Measurements from ENCODE around the gene GABBR2.

Gene GABBR2

DNA sequence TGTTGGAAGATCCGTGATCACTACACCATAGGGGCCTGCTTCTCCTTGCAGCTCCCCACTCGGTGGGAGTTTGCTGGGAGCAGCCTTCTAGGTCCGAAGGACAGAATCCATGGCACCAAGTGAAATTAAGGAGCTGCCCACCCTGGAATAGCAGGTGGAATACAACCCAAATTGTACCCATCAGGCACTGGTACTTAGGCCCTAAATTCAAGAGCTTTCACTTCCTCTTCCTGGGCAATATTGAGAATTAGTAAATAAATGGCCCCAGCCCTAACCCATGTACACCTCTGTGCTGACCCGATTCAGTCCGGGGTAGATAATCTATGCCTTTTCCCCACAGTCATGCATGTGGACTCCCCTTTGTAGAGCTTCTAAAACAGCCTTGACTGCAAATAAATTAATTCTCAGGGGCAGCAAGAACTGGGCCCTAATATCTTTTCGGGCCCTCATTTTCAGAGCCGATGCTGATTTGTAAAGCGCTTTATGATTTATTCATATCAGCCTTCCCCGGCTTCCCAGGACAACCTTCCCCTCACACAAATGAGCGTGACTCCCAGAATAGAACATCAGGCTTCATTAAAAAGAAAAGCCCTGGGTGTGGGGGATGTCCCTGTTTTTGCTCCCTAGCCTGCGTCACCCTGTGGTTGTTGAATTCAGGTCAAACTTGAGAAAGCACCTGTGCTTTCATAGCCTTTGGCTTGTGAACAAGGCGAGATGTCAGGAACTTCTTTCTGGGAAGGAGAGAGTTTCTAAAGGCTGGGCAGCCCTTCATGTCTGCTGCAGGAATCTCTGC is 327.2 kb downstream of the GABBR2 start:
- no peaks in the 10 kb centered on the region for H3K9me3 ChIP-seq (ENCODE audit: control insufficient read depth, low read length)
- H3K4me1 ChIP-seq (ENCODE audit: control insufficient read depth, insufficient read depth, low read length): peaks cover 8% of the 10 kb centered on the region
- DNase-seq (ENCODE audit: low read depth): no peak
- no peaks in the 10 kb centered on the region for H3K36me3 ChIP-seq (ENCODE audit: control insufficient read depth, insufficient read depth, low read length, severe bottlenecking)
- no peak overlapping the region for H3K9ac ChIP-seq (ENCODE audit: low read length)
- no peaks in the 10 kb centered on the region for H3K27me3 ChIP-seq (replicated peaks; ENCODE audit: control insufficient read depth, insufficient read depth, low read length)
- H3K4me3 ChIP-seq (ENCODE audit: low read length): no peak overlapping the region

DNA sequence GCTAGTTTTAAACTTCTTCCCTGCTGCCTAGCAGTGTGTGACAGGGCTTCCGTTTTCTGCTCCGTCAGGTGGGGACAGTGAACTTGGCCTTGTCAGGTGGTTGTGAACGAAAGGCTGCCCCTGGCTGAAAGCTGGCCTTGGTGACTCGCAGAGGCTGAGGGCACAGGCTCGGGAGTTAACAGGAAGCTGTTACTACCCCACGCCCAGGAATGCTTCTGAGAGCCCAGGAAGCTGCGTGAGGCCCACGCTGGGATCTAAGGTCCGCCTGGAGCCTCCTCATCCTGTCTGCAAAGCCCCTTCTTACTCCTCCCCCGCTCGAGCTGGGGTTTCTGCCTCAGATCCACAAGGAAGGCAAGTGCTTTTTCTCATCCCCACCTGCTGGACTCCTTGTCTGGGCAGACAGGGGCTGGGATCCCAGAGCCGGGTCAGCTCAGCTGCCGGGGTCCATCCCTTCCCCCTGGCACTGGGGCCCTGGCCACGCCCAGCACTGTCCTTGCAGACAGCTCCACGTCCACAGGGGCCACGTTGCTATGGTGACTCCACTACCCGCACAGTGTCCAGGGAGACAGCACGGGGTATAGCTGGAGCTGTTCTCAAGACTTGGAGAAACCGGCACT is 328.6 kb downstream of the GABBR2 start:
- H3K9me3 ChIP-seq (ENCODE audit: control insufficient read depth, low read length): no peaks in the 10 kb centered on the region
- H3K4me1 ChIP-seq (ENCODE audit: control insufficient read depth, insufficient read depth, low read length): peaks cover 8% of the 10 kb centered on the region
- no peak overlapping the region for H3K9ac ChIP-seq (ENCODE audit: low read length)
- no peaks in the 10 kb centered on the region for H3K36me3 ChIP-seq (ENCODE audit: control insufficient read depth, insufficient read depth, low read length, severe bottlenecking)
- no peaks in the 10 kb centered on the region for H3K27me3 ChIP-seq (replicated peaks; ENCODE audit: control insufficient read depth, insufficient read depth, low read length)
- no peak overlapping the region for H3K4me3 ChIP-seq (ENCODE audit: low read length)
- peak; percentile 53 for DNase-seq (ENCODE audit: low read depth)

DNA sequence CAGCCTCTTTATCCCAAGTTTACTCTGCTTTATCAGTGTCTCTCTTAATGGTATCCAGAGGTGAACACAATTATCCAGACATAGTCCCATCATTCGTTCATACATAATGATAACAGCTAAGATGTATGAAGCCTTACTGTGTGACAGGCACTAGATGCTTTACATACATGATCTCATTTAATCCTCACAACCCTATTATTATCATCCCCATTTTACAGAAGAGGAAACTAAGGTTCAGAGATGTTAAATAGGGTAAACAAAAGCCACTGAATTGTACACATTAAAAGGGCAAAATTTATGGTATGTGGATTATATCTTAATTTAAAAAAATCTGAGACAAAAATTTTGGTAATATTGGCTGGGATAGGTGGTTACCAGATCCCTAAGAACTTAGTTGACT is 329.2 kb downstream of the GABBR2 start:
- Histone ChIP-seq H3K4me1 (ENCODE audit: control insufficient read depth, insufficient read depth, low read length) (peaks cover 14% of the 10 kb centered on the region), H3K36me3 (ENCODE audit: control insufficient read depth, insufficient read depth, low read length, severe bottlenecking) (no peaks in the 10 kb centered on the region), H3K4me3 (ENCODE audit: low read length) (no peak overlapping the region), H3K9ac (ENCODE audit: low read length) (no peak overlapping the region), H3K27me3 (replicated peaks; ENCODE audit: control insufficient read depth, insufficient read depth, low read length) (no peaks in the 10 kb centered on the region), H3K9me3 (ENCODE audit: control insufficient read depth, low read length) (no peaks in the 10 kb centered on the region)
- DNase-seq (ENCODE audit: low read depth): no peak

DNA sequence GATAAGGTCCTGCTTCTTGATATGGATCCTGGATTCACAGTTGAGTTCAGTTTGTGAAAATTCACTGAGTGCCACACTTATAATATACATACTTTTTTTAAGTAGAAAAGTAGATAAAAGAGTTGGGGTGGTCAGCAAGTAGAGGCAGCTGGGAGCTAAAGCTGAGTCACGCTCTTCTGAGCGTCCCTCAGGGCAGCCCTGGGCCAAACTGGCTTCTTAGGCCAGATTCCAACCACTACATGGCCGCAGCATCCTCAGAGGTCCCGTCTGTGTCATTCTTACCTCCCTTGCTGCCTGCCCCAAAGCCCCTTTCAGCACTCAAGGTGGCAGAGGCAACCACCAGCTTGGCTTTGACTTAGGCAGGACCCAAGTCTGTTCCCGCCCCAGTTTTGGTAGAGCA is 329.9 kb downstream of the GABBR2 start:
- no peak overlapping the region for H3K4me3 ChIP-seq (ENCODE audit: low read length)
- no peak for DNase-seq (ENCODE audit: low read depth)
- no peaks in the 10 kb centered on the region for H3K36me3 ChIP-seq (ENCODE audit: control insufficient read depth, insufficient read depth, low read length, severe bottlenecking)
- peaks cover 22% of the 10 kb centered on the region for H3K4me1 ChIP-seq (ENCODE audit: control insufficient read depth, insufficient read depth, low read length)
- no peaks in the 10 kb centered on the region for H3K27me3 ChIP-seq (replicated peaks; ENCODE audit: control insufficient read depth, insufficient read depth, low read length)
- no peaks in the 10 kb centered on the region for H3K9me3 ChIP-seq (ENCODE audit: control insufficient read depth, low read length)
- H3K9ac ChIP-seq (ENCODE audit: low read length): no peak overlapping the region

DNA sequence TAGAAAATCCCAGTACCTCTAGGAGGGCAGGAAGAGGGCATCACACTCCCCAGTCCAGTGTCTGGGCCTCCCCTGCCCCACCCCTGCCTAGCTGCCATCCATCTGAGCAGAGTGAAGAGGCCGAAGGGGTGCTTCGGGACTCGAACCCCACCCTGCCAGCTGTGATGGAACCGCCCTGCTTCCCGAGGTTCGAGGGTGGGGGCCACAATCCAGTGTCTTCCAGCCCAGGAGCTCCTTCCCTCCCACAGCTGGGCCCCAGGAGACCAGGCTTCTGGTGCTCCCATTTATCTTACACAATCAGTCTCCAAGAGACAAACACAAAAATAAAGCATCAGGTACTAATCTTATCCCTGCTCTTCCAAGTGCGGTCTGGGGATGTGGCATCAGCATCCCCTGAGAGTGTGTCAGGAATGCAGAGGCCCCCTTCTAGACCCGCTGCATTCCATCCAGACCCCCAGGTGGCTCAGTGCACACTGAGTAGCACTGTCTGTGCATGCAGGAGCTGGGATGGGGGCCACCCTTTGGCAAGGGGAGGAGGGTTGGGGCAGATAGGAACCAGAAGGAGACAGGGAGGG is 330.4 kb downstream of the GABBR2 start:
- Histone ChIP-seq H3K9me3 (ENCODE audit: control insufficient read depth, low read length) (no peaks in the 10 kb centered on the region), H3K36me3 (ENCODE audit: control insufficient read depth, insufficient read depth, low read length, severe bottlenecking) (no peaks in the 10 kb centered on the region)

DNA sequence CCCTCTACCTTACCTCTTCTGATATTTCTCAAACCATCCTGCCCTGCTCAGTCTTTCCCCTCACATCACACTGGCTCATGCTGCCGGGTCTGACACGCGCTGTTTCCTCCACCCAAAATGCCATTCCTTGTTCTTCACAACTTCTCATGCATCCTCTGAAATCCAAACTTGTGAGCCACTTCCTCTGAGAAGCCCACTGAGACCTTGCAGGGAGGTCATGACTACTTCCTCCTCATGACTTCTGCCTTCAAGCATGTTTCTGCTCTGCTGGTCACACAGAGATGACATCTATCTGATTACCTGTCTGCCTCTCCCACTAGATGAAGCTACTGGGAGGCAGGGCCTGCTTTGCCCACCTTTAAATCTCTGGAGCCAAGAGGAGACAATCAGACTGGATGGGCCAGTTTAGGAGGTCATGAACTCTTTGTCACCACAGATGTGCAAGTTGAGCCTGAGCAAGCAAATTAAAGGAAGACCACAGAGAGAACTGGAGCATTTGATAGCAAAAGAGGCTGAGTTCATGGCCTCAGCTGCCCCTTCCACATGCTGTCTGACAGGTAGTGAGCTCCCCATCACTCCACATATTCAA is 333.5 kb downstream of the GABBR2 start:
- H3K4me1 ChIP-seq (ENCODE audit: control insufficient read depth, insufficient read depth, low read length): peaks cover 25% of the 10 kb centered on the region
- no peak overlapping the region for H3K9ac ChIP-seq (ENCODE audit: low read length)
- no peaks in the 10 kb centered on the region for H3K9me3 ChIP-seq (ENCODE audit: control insufficient read depth, low read length)
- no peaks in the 10 kb centered on the region for H3K27me3 ChIP-seq (replicated peaks; ENCODE audit: control insufficient read depth, insufficient read depth, low read length)
- no peaks in the 10 kb centered on the region for H3K36me3 ChIP-seq (ENCODE audit: control insufficient read depth, insufficient read depth, low read length, severe bottlenecking)
- peak; percentile 36 for DNase-seq (ENCODE audit: low read depth)
- H3K4me3 ChIP-seq (ENCODE audit: low read length): no peak overlapping the region

More for the DNA sequence above, 330.4 kb downstream of the GABBR2 start:
- Histone ChIP-seq H3K4me1 (ENCODE audit: control insufficient read depth, insufficient read depth, low read length) (peaks cover 27% of the 10 kb centered on the region), H3K27me3 (replicated peaks; ENCODE audit: control insufficient read depth, insufficient read depth, low read length) (no peaks in the 10 kb centered on the region), H3K9ac (ENCODE audit: low read length) (no peak overlapping the region), H3K4me3 (ENCODE audit: low read length) (no peak overlapping the region)
- no peak for DNase-seq (ENCODE audit: low read depth)

DNA sequence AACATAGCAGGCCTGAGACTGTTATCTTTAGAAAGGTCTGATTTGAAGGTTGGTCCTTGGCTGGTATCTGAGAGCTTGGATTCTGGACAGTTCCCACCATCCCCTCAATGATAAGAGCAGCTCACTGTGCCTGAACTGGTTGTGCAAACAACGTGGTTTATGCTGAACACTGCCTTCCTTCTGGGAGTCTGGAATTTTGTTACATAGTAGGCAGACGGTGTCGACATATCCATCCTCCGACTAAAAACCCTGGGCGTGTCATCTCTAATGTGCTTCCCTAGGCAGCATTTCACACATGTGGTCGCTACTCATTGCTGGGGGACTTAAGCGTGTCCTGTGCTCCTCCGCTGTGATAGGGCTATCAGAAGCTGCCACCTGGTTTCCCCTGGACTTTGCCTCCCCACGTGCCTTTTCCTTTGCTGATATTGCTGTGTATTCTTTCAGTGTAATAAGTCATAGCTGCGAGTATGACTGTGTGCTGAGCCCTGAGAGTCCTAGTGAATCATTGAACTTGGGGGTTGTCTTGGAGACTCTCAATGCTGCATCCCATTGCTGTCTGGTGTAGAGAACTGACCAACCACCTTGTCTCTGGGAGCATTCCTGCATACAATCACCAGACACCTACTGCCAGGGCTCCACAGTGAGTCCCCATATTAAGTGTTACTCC is 334.2 kb downstream of the GABBR2 start:
- H3K9me3 ChIP-seq (ENCODE audit: control insufficient read depth, low read length): no peaks in the 10 kb centered on the region
- H3K4me1 ChIP-seq (ENCODE audit: control insufficient read depth, insufficient read depth, low read length): peaks cover 21% of the 10 kb centered on the region
- no peaks in the 10 kb centered on the region for H3K36me3 ChIP-seq (ENCODE audit: control insufficient read depth, insufficient read depth, low read length, severe bottlenecking)
- H3K9ac ChIP-seq (ENCODE audit: low read length): no peak overlapping the region
- peak; percentile 46 for DNase-seq (ENCODE audit: low read depth)
- H3K27me3 ChIP-seq (replicated peaks; ENCODE audit: control insufficient read depth, insufficient read depth, low read length): no peaks in the 10 kb centered on the region
- H3K4me3 ChIP-seq (ENCODE audit: low read length): no peak overlapping the region

DNA sequence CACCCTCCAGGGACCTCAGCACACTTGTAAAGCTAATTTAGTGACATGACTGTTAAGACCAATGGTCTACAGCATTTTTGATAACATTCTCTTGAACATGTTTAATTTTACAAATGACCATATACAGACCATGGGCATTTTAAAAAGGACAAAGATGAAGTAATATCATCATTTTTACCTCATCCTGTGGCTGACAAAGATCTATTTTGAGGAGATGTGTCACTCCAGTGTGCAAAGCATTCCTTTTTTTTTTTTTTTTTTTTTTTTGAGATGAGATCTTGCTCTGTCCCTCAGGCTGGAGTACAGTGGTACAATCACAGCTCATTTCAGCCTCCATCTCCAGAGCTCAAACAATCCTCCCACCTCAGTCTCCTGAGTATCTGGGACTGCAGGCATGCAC is 335.1 kb downstream of the GABBR2 start:
- no peak for DNase-seq (ENCODE audit: low read depth)
- Histone ChIP-seq H3K9ac (ENCODE audit: low read length) (no peak overlapping the region), H3K27me3 (replicated peaks; ENCODE audit: control insufficient read depth, insufficient read depth, low read length) (no peaks in the 10 kb centered on the region), H3K4me1 (ENCODE audit: control insufficient read depth, insufficient read depth, low read length) (peaks cover 21% of the 10 kb centered on the region), H3K4me3 (ENCODE audit: low read length) (no peak overlapping the region), H3K9me3 (ENCODE audit: control insufficient read depth, low read length) (no peaks in the 10 kb centered on the region), H3K36me3 (ENCODE audit: control insufficient read depth, insufficient read depth, low read length, severe bottlenecking) (no peaks in the 10 kb centered on the region)

DNA sequence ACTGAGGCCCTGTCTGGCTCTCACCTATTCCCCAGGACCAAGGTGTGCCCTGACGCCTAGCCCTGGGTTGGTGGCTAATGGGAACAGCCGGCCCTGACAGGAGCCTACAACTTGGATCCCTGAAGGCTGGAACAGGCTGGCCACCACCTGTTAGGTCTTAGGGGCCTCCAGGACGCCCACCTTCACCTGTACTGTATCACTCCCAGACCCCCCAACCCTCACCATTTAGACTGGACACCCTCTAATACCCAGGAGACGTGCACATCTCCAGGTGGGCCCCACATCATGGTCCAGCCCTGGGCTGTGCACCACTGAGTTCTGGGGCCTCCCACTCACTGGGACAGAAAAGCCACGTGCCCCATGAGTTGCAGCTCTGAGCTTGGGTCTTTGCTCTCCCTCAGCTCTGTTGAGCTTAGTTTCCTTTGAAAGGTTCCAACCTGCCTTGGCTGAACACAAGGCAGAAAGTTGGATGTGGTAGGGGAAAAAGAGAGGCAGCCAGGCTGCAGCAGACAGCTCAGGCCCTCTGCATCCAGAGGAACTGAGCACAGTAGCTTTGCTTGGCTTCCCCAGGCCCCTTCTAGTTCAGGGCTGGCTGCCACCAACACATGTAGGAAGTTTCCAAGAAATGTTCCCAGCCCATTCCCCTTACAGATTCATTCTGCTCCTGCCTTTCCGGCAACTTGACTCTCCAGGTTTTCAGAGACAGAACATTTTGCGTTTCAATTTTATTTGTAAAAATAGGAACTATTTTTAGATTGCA is 336.5 kb downstream of the GABBR2 start:
- Histone ChIP-seq H3K27me3 (replicated peaks; ENCODE audit: control insufficient read depth, insufficient read depth, low read length) (no peaks in the 10 kb centered on the region), H3K36me3 (ENCODE audit: control insufficient read depth, insufficient read depth, low read length, severe bottlenecking) (no peaks in the 10 kb centered on the region), H3K9me3 (ENCODE audit: control insufficient read depth, low read length) (no peaks in the 10 kb centered on the region), H3K4me1 (ENCODE audit: control insufficient read depth, insufficient read depth, low read length) (peaks cover 21% of the 10 kb centered on the region), H3K9ac (ENCODE audit: low read length) (no peak overlapping the region), H3K4me3 (ENCODE audit: low read length) (no peak overlapping the region)
- DNase-seq (ENCODE audit: low read depth): no peak

DNA sequence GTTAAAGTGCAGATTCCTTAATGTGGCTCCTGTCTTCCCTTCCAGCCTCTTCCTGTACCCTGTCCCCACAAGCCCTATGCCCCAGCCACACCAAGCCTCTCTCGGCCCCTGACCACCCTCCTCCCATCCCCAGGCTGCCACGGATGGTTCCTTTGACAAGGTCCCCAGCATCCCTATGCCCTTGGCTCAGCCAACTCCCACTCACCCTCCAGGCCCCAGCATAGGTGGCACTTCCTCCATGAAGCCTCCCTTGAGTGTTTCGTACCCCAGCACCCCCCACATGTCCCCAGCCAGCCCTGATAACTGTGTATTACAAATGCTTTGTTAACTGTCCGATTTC is 337.8 kb downstream of the GABBR2 start:
- Histone ChIP-seq H3K27me3 (replicated peaks; ENCODE audit: control insufficient read depth, insufficient read depth, low read length) (no peaks in the 10 kb centered on the region), H3K36me3 (ENCODE audit: control insufficient read depth, insufficient read depth, low read length, severe bottlenecking) (no peaks in the 10 kb centered on the region), H3K9ac (ENCODE audit: low read length) (no peak overlapping the region), H3K4me1 (ENCODE audit: control insufficient read depth, insufficient read depth, low read length) (peaks cover 21% of the 10 kb centered on the region), H3K9me3 (ENCODE audit: control insufficient read depth, low read length) (no peaks in the 10 kb centered on the region), H3K4me3 (ENCODE audit: low read length) (no peak overlapping the region)
- DNase-seq (ENCODE audit: low read depth): no peak

Measured in adipocyte (in vitro differentiated cells).